HepG2 (cell line): Measurements from ENCODE around the gene CCDC175. TPM values are rescaled to one million over a fixed set of nuclear protein-coding genes. Genes with fewer than 3 reads are reported as not detected.
A peak's percentile ranks its signal among the peaks of the same experiment; 100 is the strongest.

Experiments used
- ATAC-seq: fragments of 200-7000 bp; cut with Tn5 transposase; 3 replicates; pipeline ENCODE4 v1.9.1; 2020; ENCODE audit warnings: mild to moderate bottlenecking, moderate library complexity
- BruUV-seq: library from RNA; stranded (reverse); fragments of 400-500 nt; replicated peaks from 2 replicates; lab custom pipeline; 2021; lab: Mats Ljungman, UMichigan
- CTCF ChIA-PET: fragments of 300-600 bp; formaldehyde crosslinking; extraction: SDS; loops from one replicate; lab custom pipeline; 2021; ENCODE audit warnings: low total read pairs, inconsistent platforms, low intra/inter-chr PET ratio; lab: Yijun Ruan, JAX
- POLR2A ChIA-PET: fragments of 350-600 bp; sonication (Branson Sonifier 250); formaldehyde crosslinking; loops from one replicate; lab custom pipeline; 2020; ENCODE audit warnings: antibody characterized with exemption, inconsistent platforms; lab: Yijun Ruan, JAX
- DNase-seq: peaks from one replicate; pipeline ENCODE4 v3.0.0-alpha.2; 2015; ENCODE audit warnings: low spot score
- FAIRE-seq: peaks from 3 replicates; lab custom pipeline; 2011; peaks lifted over from hg19 to GRCh38; lab: Jason Lieb, UNC
- H2AFZ ChIP-seq: one replicate; pipeline ENCODE4 v1.6.1; 2011; ENCODE audit warnings: low read length, inconsistent platforms
- H3K27ac ChIP-seq: fragments of 300-600 bp; 3 replicates; pipeline ENCODE4 v1.8.0; 2011; ENCODE audit warnings: mixed run types, mild to moderate bottlenecking, mixed read lengths, low read length, inconsistent platforms; ENCODE audit not compliant: insufficient read depth; ENCODE audit errors: extremely low read length
- H3K27me3 ChIP-seq, 2 experiments: fragments of 200-600 bp in 1 of 2; 2 replicates in 1 of 2; 3 replicates in 1 of 2; pipeline versions ENCODE4 v1.6.0 to v1.8.0; 2011; ENCODE audit warnings: low read length in 2 of 2, mild to moderate bottlenecking in 2 of 2, moderate library complexity in 2 of 2, inconsistent platforms in 1 of 2; ENCODE audit not compliant: insufficient read depth in 2 of 2, control insufficient read depth in 1 of 2
- H3K36me3 ChIP-seq, 2 experiments: fragments of 200-600 bp in 1 of 2; replicated peaks in 1 of 2; 2 replicates in 1 of 2; 3 replicates in 1 of 2; pipeline versions ENCODE4 v1.5.1 to v1.8.0; 2011; ENCODE audit warnings: low read length in 2 of 2, inconsistent platforms in 1 of 2; ENCODE audit not compliant: insufficient read depth in 2 of 2, control insufficient read depth in 1 of 2
- H3K4me1 ChIP-seq: 2 replicates; pipeline ENCODE4 v1.5.1; 2012; ENCODE audit warnings: low read length, inconsistent platforms; ENCODE audit not compliant: insufficient read depth
- H3K4me2 ChIP-seq: 2 replicates; pipeline ENCODE4 v1.6.0; 2011; ENCODE audit warnings: low read depth, low read length, inconsistent platforms
- H3K4me3 ChIP-seq, 3 experiments: fragments of 200-600 bp in 1 of 3; sonication (generic), shearing (Covaris generic) in 1 of 3; replicated peaks in 1 of 3; 2 replicates each; pipeline ENCODE4 v1.5.1; 2011 to 2016; ENCODE audit warnings: low read length in 3 of 3, inconsistent platforms in 2 of 3, low read depth in 2 of 3, mild to moderate bottlenecking in 2 of 3, control low read depth in 1 of 3, mixed read lengths in 1 of 3; ENCODE audit not compliant: insufficient read depth in 1 of 3
- H3K79me2 ChIP-seq: one replicate; pipeline ENCODE4 v1.6.1; 2011; ENCODE audit warnings: low read length, inconsistent platforms; ENCODE audit not compliant: insufficient read depth
- H3K9ac ChIP-seq: 2 replicates; pipeline ENCODE4 v1.6.0; 2011; ENCODE audit warnings: mild to moderate bottlenecking, low read depth, low read length, inconsistent platforms; ENCODE audit not compliant: insufficient read depth
- H3K9me3 ChIP-seq: 2 replicates; pipeline ENCODE4 v1.5.1; 2012; ENCODE audit warnings: mild to moderate bottlenecking, low read length
- H4K20me1 ChIP-seq: 2 replicates; pipeline ENCODE4 v1.6.0; 2011; ENCODE audit warnings: inconsistent platforms, mild to moderate bottlenecking, low read length, moderate library complexity; ENCODE audit not compliant: insufficient read depth
- CHD4 ChIP-seq: fragments of 200-600 bp; sonication (generic); IDR thresholded peaks from 2 replicates; pipeline ENCODE4 v1.7.0; 2017; ENCODE audit warnings: mild to moderate bottlenecking, low read length, borderline replicate concordance
- HMGXB4 ChIP-seq, 2 experiments: sonication (generic) in 1 of 2; formaldehyde crosslinking in 1 of 2; IDR thresholded peaks; 2 replicates each; pipeline versions ENCODE4 v1.4.0 to v1.6.1; 2018 to 2020; ENCODE audit warnings: missing genetic modification reagents in 2 of 2, borderline replicate concordance in 1 of 2, low read depth in 1 of 2, mild to moderate bottlenecking in 1 of 2, missing biosample characterization in 1 of 2
- USF2 ChIP-seq, 2 experiments: sonication (generic) in 1 of 2; formaldehyde crosslinking in 1 of 2; IDR thresholded peaks; 2 replicates each; pipeline versions ENCODE4 v1.5.1 to v1.6.1; 2011 to 2020; ENCODE audit warnings: borderline replicate concordance in 1 of 2, low read depth in 1 of 2, low read length in 1 of 2, mild to moderate bottlenecking in 1 of 2, missing genetic modification reagents in 1 of 2, moderate library complexity in 1 of 2
- ZKSCAN1 ChIP-seq: fragments of 150-350 bp; IDR thresholded peaks from 2 replicates; pipeline ENCODE4 v1.6.1; 2014; ENCODE audit warnings: low read length
- ZNF274 ChIP-seq: sonication (generic); formaldehyde crosslinking; IDR thresholded peaks from 2 replicates; pipeline ENCODE4 v1.5.1; 2020; ENCODE audit warnings: mild to moderate bottlenecking, missing genetic modification reagents
- WGBS: methylation state at CpG from one replicate; pipeline ENCODE4 v1.1.6; 2017; ENCODE audit warnings: low lambda C conversion rate; 5-methylcytosine and 5-hydroxymethylcytosine counted together
- in situ Hi-C: cut with HindIII; loops from 2 replicates; pipeline ENCODE4 v1.10.0; 2017; ENCODE audit warnings: low pct_unique_long_range_greater_than_20kb; ENCODE audit not compliant: extremely low pct_ligation_motif_present
- intact Hi-C: fragments of 100-400 bp; cut with micrococcal nuclease; formaldehyde crosslinking; loops from one replicate; pipeline ENCODE4 v1.10.0; 2022; ENCODE audit not compliant: unreplicated experiment
- polyA plus RNA-seq, 8 experiments: library from polyadenylated mRNA; depleted of rRNA in 3 of 8; stranded (reverse) in 7 of 8; unstranded in 1 of 8; fragments of >200 nt; fragmentation: Illumina TruSeq in 4 of 8; extraction: Trizol in 4 of 8; gene quantifications; 2 replicates each; pipeline versions ENCODE4 v1.2.1 to v1.2.3, GENCODE V29; 2011 to 2016; ENCODE audit warnings: low read depth in 4 of 8, missing spikeins in 1 of 8, mixed read lengths in 1 of 8; ENCODE audit not compliant: insufficient read depth in 1 of 8
- total RNA-seq, 5 experiments: library from RNA; depleted of rRNA; stranded (reverse); fragments of >200 nt; fragmentation: Illumina TruSeq; extraction: Trizol; gene quantifications; 2 replicates each; pipeline ENCODE4 v1.2.3, GENCODE V29; 2016; ENCODE audit warnings: low read depth in 1 of 5
- TF ChIP-seq, protein P1 (sequence below): sonication (generic); formaldehyde crosslinking; IDR thresholded peaks from 2 replicates; pipeline ENCODE4 v1.5.0; 2020; ENCODE audit warnings: mild to moderate bottlenecking, missing genetic modification reagents, borderline replicate concordance

Gene CCDC175
- total and polyA plus RNA-seq, 2 of the 13 experiments (the other 11 are each of a cell fraction or from before 2014, with no cell fraction given): not detected

GRCh38 chr14:59582845-59583509 is 6.4 kb upstream of the CCDC175 start:
- TF ChIP-seq ZNF274 (no peak), ZKSCAN1 (peak; percentile 85), HMGXB4 (CRISPR knock-in tag; IDR thresholded peaks at IDR 0.05; ENCODE audit: borderline replicate concordance in 1 of 2, low read depth in 1 of 2) (no peak), CHD4 (no peak), USF2 (IDR thresholded peaks at IDR 0.05; ENCODE audit: low read depth, low read length) (no peak), USF2 (CRISPR knock-in tag; IDR thresholded peaks at IDR 0.05; ENCODE audit: borderline replicate concordance) (no peak)
- TF ChIP-seq, protein P1, sequence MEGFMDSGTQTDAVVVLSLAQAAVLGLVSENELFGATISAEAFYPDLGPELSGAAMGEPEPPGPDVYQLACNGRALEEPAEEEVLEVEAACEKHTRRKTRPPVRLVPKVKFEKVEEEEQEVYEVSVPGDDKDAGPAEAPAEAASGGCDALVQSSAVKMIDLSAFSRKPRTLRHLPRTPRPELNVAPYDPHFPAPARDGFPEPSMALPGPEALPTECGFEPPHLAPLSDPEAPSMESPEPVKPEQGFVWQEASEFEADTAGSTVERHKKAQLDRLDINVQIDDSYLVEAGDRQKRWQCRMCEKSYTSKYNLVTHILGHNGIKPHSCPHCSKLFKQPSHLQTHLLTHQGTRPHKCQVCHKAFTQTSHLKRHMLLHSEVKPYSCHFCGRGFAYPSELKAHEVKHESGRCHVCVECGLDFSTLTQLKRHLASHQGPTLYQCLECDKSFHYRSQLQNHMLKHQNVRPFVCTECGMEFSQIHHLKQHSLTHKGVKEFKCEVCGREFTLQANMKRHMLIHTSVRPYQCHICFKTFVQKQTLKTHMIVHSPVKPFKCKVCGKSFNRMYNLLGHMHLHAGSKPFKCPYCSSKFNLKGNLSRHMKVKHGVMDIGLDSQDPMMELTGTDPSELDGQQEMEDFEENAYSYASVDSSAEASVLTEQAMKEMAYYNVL (CRISPR knock-in tag): no peak
- no peak overlapping the region for H3K4me3 ChIP-seq
- H3K27me3 ChIP-seq: 0 out of 5 replicates have a peak, but pooled peaks cover 0 to 2% of the 10 kb centered on the region in 2 experiments
- in situ Hi-C loops: loop anchor here (10.0 kb wide), 1 partner anchor 78 kb away; no protein-coding TSS in a partner anchor
- H3K9ac ChIP-seq: no peak overlapping the region
- BruUV-seq: no TSS peak
- no peak overlapping the region for H2AFZ ChIP-seq
- POLR2A ChIA-PET: no interaction called here
- ATAC-seq (no peak), DNase-seq (no peak), FAIRE-seq (no peak)
- 69% methylated on average over 23 of the region's 23 CpGs for WGBS
- H3K4me1 ChIP-seq: no peaks in the 10 kb centered on the region
- H3K9me3 ChIP-seq: no peaks in the 10 kb centered on the region
- CTCF ChIA-PET: no interaction called here
- no peaks in the 10 kb centered on the region for H3K79me2 ChIP-seq
- H4K20me1 ChIP-seq: no peaks in the 10 kb centered on the region
- intact Hi-C loops: no loop called here
- no peak overlapping the region for H3K4me2 ChIP-seq
- H3K36me3 ChIP-seq: no peaks in the 10 kb centered on the region
- no peak overlapping the region for H3K27ac ChIP-seq
